Caco-2 (cell line): ENCODE results near the gene MRPL41. TPM values are rescaled to one million over a fixed set of nuclear protein-coding genes. Genes with fewer than 3 reads are reported as not detected.

Experiments used
- BruUV-seq: library from RNA; stranded (reverse); fragments of 400-500 nt; replicated peaks from 2 replicates; lab custom pipeline; 2021; lab: Mats Ljungman, UMichigan
- CTCF ChIA-PET: fragments of 300-600 bp; sonication (Branson Sonifier 250); formaldehyde crosslinking; loops from one replicate; lab custom pipeline; 2022; ENCODE audit warnings: antibody characterized with exemption; lab: Charles Lee
- POLR2A ChIA-PET: fragments of 300-600 bp; sonication (Branson Sonifier 250); formaldehyde crosslinking; loops from one replicate; lab custom pipeline; 2022; ENCODE audit warnings: antibody characterized with exemption; lab: Charles Lee
- DNase-seq, 2 experiments: peaks; one replicate each; pipeline versions ENCODE4 v3.0.0 to v3.0.0-alpha.2; 2020 to 2022
- H3K27me3 ChIP-seq: replicated peaks from 2 replicates; pipeline ENCODE4 v1.6.0; 2011; ENCODE audit warnings: low read length; ENCODE audit not compliant: control insufficient read depth, insufficient read depth
- H3K36me3 ChIP-seq: 2 replicates; pipeline ENCODE4 v1.5.1; 2011; ENCODE audit warnings: low read length; ENCODE audit not compliant: control insufficient read depth, insufficient read depth
- H3K4me1 ChIP-seq: fragments of 250-450 bp; sonication (Bioruptor Pico); 2 replicates; pipeline ENCODE4 v1.5.1; 2020; ENCODE audit warnings: mild to moderate bottlenecking
- H3K4me3 ChIP-seq: 2 replicates; pipeline ENCODE4 v1.5.1; 2011; ENCODE audit warnings: low read depth, mild to moderate bottlenecking, control low read depth, low read length
- H3K9me3 ChIP-seq: fragments of 250-450 bp; sonication (Bioruptor Pico); 2 replicates; pipeline ENCODE4 v1.5.1; 2020; ENCODE audit warnings: mild to moderate bottlenecking, moderate library complexity
- H3K27ac Mint-ChIP-seq: one replicate; pipeline ENCODE4 v1.8.0; 2022; ENCODE audit warnings: mixed read lengths; ENCODE audit not compliant: unreplicated experiment
- H3K27me3 Mint-ChIP-seq: one replicate; pipeline ENCODE4 v1.8.0; 2022; ENCODE audit warnings: mixed read lengths; ENCODE audit not compliant: insufficient read depth, unreplicated experiment
- H3K36me3 Mint-ChIP-seq: one replicate; pipeline ENCODE4 v1.8.0; 2022; ENCODE audit warnings: mild to moderate bottlenecking, mixed read lengths; ENCODE audit not compliant: insufficient read depth, unreplicated experiment
- H3K4me1 Mint-ChIP-seq: one replicate; pipeline ENCODE4 v1.8.0; 2022; ENCODE audit warnings: low read depth, mixed read lengths; ENCODE audit not compliant: unreplicated experiment
- H3K4me3 Mint-ChIP-seq: one replicate; pipeline ENCODE4 v1.8.0; 2022; ENCODE audit warnings: mild to moderate bottlenecking, moderate library complexity, mixed read lengths; ENCODE audit not compliant: unreplicated experiment
- H3K9me3 Mint-ChIP-seq: one replicate; pipeline ENCODE4 v1.8.0; 2022; ENCODE audit warnings: mixed read lengths; ENCODE audit not compliant: unreplicated experiment
- CTCF ChIP-seq, 2 experiments: fragments of 200-600 bp in 1 of 2; IDR thresholded peaks; 1 replicate in 1 of 2; 2 replicates in 1 of 2; pipeline versions ENCODE4 v1.5.1 to v1.8.0; 2011 to 2022; ENCODE audit warnings: antibody characterized with exemption in 1 of 2, control low read depth in 1 of 2, inconsistent platforms in 1 of 2, low read depth in 1 of 2, low read length in 1 of 2, mild to moderate bottlenecking in 1 of 2, moderate library complexity in 1 of 2; ENCODE audit not compliant: insufficient read depth in 1 of 2, severe bottlenecking in 1 of 2, unreplicated experiment in 1 of 2
- intact Hi-C: fragments of 100-400 bp; cut with micrococcal nuclease; formaldehyde crosslinking; loops from one replicate; pipeline ENCODE4 v1.10.0; 2022; ENCODE audit not compliant: unreplicated experiment
- total RNA-seq: library from RNA; stranded (reverse); gene quantifications from 2 replicates; pipeline ENCODE4 v1.2.3, GENCODE V29; 2022

The MRPL41 gene
- total RNA-seq, 1 experiment from 2014 or later, result 44.2 TPM

GRCh38 chr9:137538058-137538457 lies 13.6 kb upstream of the MRPL41 start:
- H3K9me3 Mint-ChIP-seq, result no peaks in the 10 kb centered on the region
- H3K4me3 Mint-ChIP-seq, result no peak overlapping the region
- no peak for DNase-seq
- H3K4me1 Mint-ChIP-seq, result peaks cover 7% of the 10 kb centered on the region
- Histone ChIP-seq H3K4me1 (no peaks in the 10 kb centered on the region), H3K4me3 (no peak overlapping the region), H3K27me3 (no peaks in the 10 kb centered on the region), H3K36me3 (no peaks in the 10 kb centered on the region), H3K9me3 (no peaks in the 10 kb centered on the region)
- intact Hi-C loops, result loop anchor here (10.0 kb wide), 1 partner anchor 243 kb away; no protein-coding TSS in a partner anchor
- peaks cover 12% of the 10 kb centered on the region for H3K36me3 Mint-ChIP-seq
- no TSS peak for BruUV-seq
- ChIA-PET CTCF (no interaction called here), POLR2A (no interaction called here)
- H3K27me3 Mint-ChIP-seq, result no peaks in the 10 kb centered on the region
- H3K27ac Mint-ChIP-seq, result no peak overlapping the region
- TF ChIP-seq CTCF (IDR thresholded peaks at IDR 0.05; ENCODE audit: insufficient read depth in 1 of 2, low read depth in 1 of 2, low read length in 1 of 2, severe bottlenecking in 1 of 2, unreplicated experiment in 1 of 2), result no peak

- no peaks in the 10 kb centered on the region for H3K4me1 Mint-ChIP-seq
- DNase-seq, result no peak
- H3K27me3 Mint-ChIP-seq, result no peaks in the 10 kb centered on the region
- CTCF ChIA-PET, result no interaction called here
- no peaks in the 10 kb centered on the region for H3K9me3 Mint-ChIP-seq
- no peak overlapping the region for H3K27ac Mint-ChIP-seq
- no peak overlapping the region for H3K4me3 ChIP-seq
- intact Hi-C loops, result no loop called here
- no peaks in the 10 kb centered on the region for H3K9me3 ChIP-seq
- POLR2A ChIA-PET, result no interaction called here
- H3K36me3 Mint-ChIP-seq, result no peaks in the 10 kb centered on the region
- H3K27me3 ChIP-seq, result no peaks in the 10 kb centered on the region
- BruUV-seq, result no TSS peak
- H3K4me3 Mint-ChIP-seq, result no peak overlapping the region
- no peaks in the 10 kb centered on the region for H3K36me3 ChIP-seq
- H3K4me1 ChIP-seq, result no peaks in the 10 kb centered on the region
- no peak for TF ChIP-seq CTCF (IDR thresholded peaks at IDR 0.05; ENCODE audit: insufficient read depth in 1 of 2, low read depth in 1 of 2, low read length in 1 of 2, severe bottlenecking in 1 of 2, unreplicated experiment in 1 of 2)
Observed at GRCh38 chr9:137540536-137540935, 11.1 kb upstream of the MRPL41 start.

GRCh38 chr9:137542486-137542885 lies 9.2 kb upstream of the MRPL41 start:
- ChIA-PET CTCF (no interaction called here), POLR2A (no interaction called here)
- H3K9me3 ChIP-seq, result no peaks in the 10 kb centered on the region
- Mint-ChIP-seq H3K27ac (no peak overlapping the region), H3K4me3 (no peak overlapping the region), H3K9me3 (peaks cover 10% of the 10 kb centered on the region), H3K36me3 (no peaks in the 10 kb centered on the region), H3K4me1 (no peaks in the 10 kb centered on the region), H3K27me3 (no peaks in the 10 kb centered on the region)
- DNase-seq, result no peak
- no peak overlapping the region for H3K4me3 ChIP-seq
- intact Hi-C loops, result no loop called here
- no TSS peak for BruUV-seq
- no peaks in the 10 kb centered on the region for H3K4me1 ChIP-seq
- no peaks in the 10 kb centered on the region for H3K27me3 ChIP-seq
- TF ChIP-seq CTCF (IDR thresholded peaks at IDR 0.05; ENCODE audit: insufficient read depth in 1 of 2, low read depth in 1 of 2, low read length in 1 of 2, severe bottlenecking in 1 of 2, unreplicated experiment in 1 of 2), result no peak
- no peaks in the 10 kb centered on the region for H3K36me3 ChIP-seq
